ENCODE data around the gene GRM2.

The GRM2 gene

GRCh38 chr3:51706021-51706485 lies 815 bp upstream of the GRM2 start:
- no peak for DNase-seq

- no peak for DNase-seq
These were observed 1.5 kb downstream of the GRM2 start for GRCh38 chr3:51708216-51708845.

GRCh38 chr3:51709004-51709420 lies 2.1 kb downstream of the GRM2 start:
- no peak for DNase-seq

- no peak for DNase-seq
These were observed 2.8 kb downstream of the GRM2 start for GRCh38 chr3:51709675-51710074.

- DNase-seq, result no peak
These were observed 3.9 kb downstream of the GRM2 start for GRCh38 chr3:51710631-51711351.

- DNase-seq, result no peak
These were observed 4.6 kb downstream of the GRM2 start for GRCh38 chr3:51711352-51712037.

DNA sequence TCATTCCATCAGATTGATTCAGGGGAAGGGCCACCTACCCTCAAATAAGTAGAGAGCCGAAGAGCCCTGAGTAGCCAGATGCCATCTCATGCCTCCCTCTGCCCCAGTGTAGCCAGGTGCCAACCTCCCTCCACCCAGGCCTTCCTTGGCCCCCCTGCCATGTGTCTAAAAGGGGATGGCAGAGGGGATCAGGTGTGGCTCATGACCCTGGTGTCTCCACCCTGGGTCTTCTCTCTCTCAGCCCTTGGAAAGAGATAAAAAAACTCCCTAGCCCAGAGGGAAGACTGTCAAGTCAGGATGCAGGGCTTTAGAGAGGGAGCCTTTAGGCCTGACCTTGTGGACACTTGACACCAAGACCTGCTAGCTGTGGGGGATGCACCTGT lies 5.2 kb downstream of the GRM2 start:
- no peak for DNase-seq

DNA sequence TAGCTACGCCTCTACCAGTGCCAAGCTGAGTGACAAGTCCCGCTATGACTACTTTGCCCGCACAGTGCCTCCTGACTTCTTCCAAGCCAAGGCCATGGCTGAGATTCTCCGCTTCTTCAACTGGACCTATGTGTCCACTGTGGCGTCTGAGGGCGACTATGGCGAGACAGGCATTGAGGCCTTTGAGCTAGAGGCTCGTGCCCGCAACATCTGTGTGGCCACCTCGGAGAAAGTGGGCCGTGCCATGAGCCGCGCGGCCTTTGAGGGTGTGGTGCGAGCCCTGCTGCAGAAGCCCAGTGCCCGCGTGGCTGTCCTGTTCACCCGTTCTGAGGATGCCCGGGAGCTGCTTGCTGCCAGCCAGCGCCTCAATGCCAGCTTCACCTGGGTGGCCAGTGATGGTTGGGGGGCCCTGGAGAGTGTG lies 5.7 kb downstream of the GRM2 start:
- no peak for DNase-seq

DNA sequence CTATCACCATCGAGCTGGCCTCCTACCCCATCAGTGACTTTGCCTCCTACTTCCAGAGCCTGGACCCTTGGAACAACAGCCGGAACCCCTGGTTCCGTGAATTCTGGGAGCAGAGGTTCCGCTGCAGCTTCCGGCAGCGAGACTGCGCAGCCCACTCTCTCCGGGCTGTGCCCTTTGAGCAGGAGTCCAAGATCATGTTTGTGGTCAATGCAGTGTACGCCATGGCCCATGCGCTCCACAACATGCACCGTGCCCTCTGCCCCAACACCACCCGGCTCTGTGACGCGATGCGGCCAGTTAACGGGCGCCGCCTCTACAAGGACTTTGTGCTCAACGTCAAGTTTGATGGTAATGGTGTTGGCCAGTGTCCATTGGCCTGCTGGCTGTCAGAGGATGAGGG lies 6.1 kb downstream of the GRM2 start:
- no peak for DNase-seq

DNA sequence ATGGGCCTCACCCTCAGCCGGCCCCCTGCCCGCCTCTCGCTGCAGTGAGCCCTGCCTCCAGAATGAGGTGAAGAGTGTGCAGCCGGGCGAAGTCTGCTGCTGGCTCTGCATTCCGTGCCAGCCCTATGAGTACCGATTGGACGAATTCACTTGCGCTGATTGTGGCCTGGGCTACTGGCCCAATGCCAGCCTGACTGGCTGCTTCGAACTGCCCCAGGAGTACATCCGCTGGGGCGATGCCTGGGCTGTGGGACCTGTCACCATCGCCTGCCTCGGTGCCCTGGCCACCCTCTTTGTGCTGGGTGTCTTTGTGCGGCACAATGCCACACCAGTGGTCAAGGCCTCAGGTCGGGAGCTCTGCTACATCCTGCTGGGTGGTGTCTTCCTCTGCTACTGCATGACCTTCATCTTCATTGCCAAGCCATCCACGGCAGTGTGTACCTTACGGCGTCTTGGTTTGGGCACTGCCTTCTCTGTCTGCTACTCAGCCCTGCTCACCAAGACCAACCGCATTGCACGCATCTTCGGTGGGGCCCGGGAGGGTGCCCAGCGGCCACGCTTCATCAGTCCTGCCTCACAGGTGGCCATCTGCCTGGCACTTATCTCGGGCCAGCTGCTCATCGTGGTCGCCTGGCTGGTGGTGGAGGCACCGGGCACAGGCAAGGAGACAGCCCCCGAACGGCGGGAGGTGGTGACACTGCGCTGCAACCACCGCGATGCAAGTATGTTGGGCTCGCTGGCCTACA lies 8.5 kb downstream of the GRM2 start:
- DNase-seq, result no peak

DNA sequence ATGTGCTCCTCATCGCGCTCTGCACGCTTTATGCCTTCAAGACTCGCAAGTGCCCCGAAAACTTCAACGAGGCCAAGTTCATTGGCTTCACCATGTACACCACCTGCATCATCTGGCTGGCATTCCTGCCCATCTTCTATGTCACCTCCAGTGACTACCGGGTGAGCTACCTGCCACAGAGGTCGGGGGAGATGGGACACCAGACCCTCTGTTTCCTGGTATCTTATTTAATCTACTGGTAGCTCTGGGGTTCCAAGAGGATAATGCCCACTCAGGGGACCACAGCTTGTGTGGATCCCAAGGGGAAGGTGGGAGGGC lies 9.1 kb downstream of the GRM2 start:
- DNase-seq, result no peak

DNA sequence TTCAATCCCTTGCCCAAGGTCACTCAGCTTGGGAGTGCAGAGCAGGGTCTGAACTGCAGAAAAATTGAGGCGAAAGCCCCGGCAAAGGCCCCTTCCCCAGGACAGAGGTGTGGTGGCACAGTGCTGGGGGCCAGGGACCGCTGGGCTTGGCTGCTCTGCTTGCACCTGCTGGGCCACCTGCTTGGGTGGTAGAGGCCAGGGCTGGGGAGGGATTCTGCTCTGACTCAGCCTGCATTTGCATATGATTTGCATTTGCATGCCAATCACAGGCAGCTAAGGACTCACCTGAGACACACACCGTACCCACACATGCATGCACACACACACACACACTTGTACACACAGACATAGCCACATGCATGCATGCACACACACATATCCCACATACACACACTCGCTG lies 9.9 kb downstream of the GRM2 start:
- DNase-seq, result no peak

DNA sequence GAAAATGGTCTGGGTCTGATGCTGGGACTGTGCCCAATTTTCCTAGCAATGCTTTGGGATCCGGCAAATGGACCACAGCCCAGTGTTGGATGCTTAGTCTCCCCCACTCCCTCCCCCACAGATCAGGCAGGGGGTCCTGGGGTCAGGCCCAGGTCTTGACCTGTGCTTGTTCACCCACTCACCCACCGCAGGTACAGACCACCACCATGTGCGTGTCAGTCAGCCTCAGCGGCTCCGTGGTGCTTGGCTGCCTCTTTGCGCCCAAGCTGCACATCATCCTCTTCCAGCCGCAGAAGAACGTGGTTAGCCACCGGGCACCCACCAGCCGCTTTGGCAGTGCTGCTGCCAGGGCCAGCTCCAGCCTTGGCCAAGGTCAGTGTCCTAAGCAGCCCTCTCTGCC lies 10.6 kb downstream of the GRM2 start:
- DNase-seq, result no peak

- no peak for DNase-seq
These were observed 11.1 kb downstream of the GRM2 start for GRCh38 chr3:51717947-51718346.

DNA sequence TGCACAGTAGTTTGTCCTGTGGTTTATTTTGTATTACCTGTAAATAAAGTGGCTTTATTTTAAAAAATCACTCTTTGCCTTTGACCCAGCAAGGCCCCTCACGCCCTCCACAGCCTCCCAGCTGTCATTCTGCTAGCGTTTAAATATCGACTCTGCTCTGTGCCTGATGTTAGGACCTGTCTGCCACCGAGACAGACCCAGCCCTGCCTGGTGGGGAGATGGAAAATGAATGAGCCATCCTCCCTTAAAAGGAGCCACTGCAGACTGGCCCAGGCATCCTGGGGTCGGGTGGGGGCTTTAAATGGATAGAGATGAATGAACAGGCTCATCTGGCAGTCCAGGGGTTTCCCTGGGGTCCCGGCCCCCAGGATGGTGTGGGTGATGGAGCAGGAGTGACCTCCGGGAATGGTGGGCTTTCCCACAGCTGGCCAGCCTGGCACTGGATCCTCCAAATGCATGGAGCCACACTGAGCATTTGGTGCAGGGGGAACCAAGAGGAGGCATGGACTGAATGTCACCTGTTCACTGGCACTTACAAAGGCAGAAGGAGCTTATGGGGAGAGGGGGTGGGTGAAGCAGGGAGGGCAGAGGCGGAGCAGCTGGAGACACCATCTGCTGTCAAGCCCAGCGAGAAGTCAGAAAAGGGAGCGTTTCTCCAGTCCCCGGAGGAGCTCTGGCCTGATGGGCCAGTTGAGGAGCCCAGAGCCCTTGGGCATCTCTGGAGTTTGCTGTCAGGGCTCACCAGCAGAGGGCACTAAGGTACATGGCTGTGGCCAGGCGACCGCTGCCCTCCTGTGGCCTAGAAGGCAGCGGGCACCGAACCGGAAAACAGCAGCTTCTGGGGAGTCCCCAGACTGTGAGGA lies 11.9 kb downstream of the GRM2 start:
- peak; percentile 78 for DNase-seq

GRCh38 chr3:51719410-51720025 lies 12.7 kb downstream of the GRM2 start:
- DNase-seq, result no peak

DNA sequence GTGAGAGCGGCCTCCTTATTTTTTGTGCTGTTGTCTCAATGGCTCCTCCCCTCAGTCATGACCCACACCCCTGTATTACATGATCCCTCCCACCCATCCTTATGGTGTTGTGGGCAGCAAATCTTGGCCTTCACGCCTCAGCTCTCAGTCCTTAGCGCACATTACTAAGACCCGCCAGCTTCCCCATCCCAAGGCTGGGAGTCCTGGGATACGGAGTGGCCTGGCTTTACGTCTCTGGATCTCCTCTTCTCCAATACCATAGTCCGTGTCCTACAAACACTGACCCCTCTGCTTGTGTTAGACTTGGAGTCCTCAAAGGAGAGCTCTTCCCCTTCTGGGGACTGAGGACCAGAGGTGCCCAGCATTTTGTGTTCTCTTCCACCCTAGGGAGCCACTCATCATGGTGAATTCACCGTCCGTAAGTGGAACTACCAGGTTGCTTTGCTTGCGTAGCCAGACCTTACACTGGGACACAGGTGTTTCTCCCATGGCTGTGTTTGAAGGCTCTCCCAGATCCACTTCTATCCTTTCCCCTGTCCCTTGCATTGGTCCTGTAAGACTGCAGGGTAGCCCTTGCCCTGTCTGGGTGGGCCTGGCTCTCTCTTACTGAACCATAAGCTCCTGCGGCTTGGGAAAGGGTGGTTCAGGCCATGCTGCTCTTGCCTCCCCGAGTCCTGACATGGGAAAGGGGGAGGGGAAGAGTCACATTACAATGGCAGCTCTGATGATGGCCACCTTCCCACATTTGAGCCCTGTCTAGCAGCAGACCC lies 13.6 kb downstream of the GRM2 start:
- no peak for DNase-seq

- DNase-seq, result no peak
These were observed 14.3 kb downstream of the GRM2 start for GRCh38 chr3:51721062-51721745.

DNA sequence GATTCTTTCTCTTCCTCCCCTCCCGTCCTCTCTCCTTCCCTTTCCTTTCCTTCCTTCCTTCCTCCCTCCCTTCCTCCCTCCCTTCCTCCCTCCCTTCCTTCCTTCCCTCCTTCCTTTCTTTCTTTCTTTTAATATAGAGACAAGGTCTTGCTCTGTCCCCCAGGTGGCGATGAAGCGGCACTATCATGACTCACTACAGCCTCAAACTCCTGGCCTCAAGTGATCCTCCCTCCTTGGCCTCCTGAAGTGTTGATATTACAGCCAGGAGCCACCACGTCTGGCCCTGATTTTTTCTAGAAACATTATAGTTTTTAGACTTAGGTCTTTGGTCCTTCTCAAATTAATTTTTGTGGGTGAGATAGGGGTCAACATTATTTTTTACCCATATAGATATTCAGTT lies 15.5 kb downstream of the GRM2 start:
- DNase-seq, result peak; percentile 21

DNA sequence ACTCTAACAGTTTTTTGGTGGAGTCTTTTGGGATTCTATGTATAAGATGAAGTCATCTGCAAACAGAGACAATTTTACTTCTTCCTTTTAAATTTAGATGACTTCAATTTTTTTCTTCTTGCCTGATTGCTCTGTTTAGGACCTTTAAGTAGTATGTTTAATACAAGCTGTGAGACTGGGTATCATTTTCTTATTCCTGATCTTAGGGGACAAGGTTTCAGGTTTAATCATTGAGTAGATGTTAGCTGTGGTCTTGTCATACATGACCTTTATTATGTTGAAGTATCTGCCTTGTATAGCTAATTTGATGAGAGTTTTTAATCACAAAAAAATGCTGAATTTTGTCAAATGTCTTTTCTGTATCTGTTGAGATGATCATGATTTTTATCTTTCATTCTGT lies 20.6 kb downstream of the GRM2 start:
- DNase-seq, result peak; percentile 47

Measured in activated CD4-positive, alpha-beta T cell treated with anti-CD3 and anti-CD28 coated beads, Interleukin-2, amount 50 U/mL, for 16 hours (primary cell).